Brain microvascular endothelial cell (primary cell): Measurements from ENCODE around the gene MAZ.
"Not testable (repeated sequence)": the region's sequence is repeated elsewhere in the genome, so short reads cannot be mapped to it uniquely, and the experiment has no call there.

Experiments
- DNase-seq: peaks from one replicate; pipeline ENCODE4 v3.0.0-alpha.2; 2020
- H3K27ac ChIP-seq: fragments of 250-450 bp; sonication (Bioruptor Pico); 2 replicates; pipeline ENCODE4 v1.5.1; 2020; ENCODE audit warnings: mild to moderate bottlenecking, moderate library complexity
- H3K27me3 ChIP-seq: fragments of 250-450 bp; sonication (Bioruptor Pico); replicated peaks from 2 replicates; pipeline ENCODE4 v1.5.1; 2020; ENCODE audit warnings: mild to moderate bottlenecking
- H3K36me3 ChIP-seq: fragments of 250-450 bp; sonication (Bioruptor Pico); replicated peaks from 2 replicates; pipeline ENCODE4 v1.5.1; 2020; ENCODE audit warnings: mild to moderate bottlenecking
- H3K4me3 ChIP-seq: 2 replicates; pipeline ENCODE4 v1.5.1; 2011; ENCODE audit warnings: low read depth, mild to moderate bottlenecking, control low read depth, low read length, moderate library complexity
- CTCF ChIP-seq: IDR thresholded peaks from 2 replicates; pipeline ENCODE4 v1.5.1; 2011; ENCODE audit warnings: low read depth, mild to moderate bottlenecking, moderate library complexity, low read length, control low read depth, inconsistent platforms; ENCODE audit errors: missing control alignments
- in situ Hi-C: cut with HindIII; loops from 2 replicates; pipeline ENCODE4 v1.10.0; 2017; ENCODE audit warnings: low sequenced_read_pairs, low pct_ligation_motif_present

The MAZ gene

GRCh38 chr16:29806099-29806579 lies at the start of gene MAZ:
Gene MAZ (plus strand): TSS chr16:29806529. CDS start chr16:29806702, 173 bp downstream.
- in situ Hi-C loops = no loop called here

GRCh38 chr16:29756654-29757053 lies 49.7 kb upstream of the MAZ start:
- Histone ChIP-seq H3K36me3 (no peaks in the 10 kb centered on the region), H3K27ac (no peak overlapping the region), H3K27me3 (no peaks in the 10 kb centered on the region), H3K4me3 (no peak overlapping the region)
- no peak for DNase-seq
- no peak for TF ChIP-seq CTCF
- in situ Hi-C loops = no loop called here

More at GRCh38 chr16:29806099-29806579, at the start of gene MAZ:
- Histone ChIP-seq H3K4me3 (peak within 1 kb of the TSS; percentile 78), H3K27ac (peak within 1 kb of the TSS; percentile 63), H3K36me3 (peaks cover 9% of the 10 kb centered on the region), H3K27me3 (no peaks in the 10 kb centered on the region)
- no peak for TF ChIP-seq CTCF
- DNase-seq = no peak

GRCh38 chr16:29757086-29757485 lies 49.2 kb upstream of the MAZ start:
- in situ Hi-C loops, H3K27me3 ChIP-seq, H3K27ac ChIP-seq, H3K4me3 ChIP-seq, DNase-seq, H3K36me3 ChIP-seq: not testable (repeated sequence)

GRCh38 chr16:29757950-29758466 lies 48.3 kb upstream of the MAZ start:
- Histone ChIP-seq H3K27me3 (no peaks in the 10 kb centered on the region), H3K27ac (no peak overlapping the region), H3K4me3 (no peak overlapping the region), H3K36me3 (no peaks in the 10 kb centered on the region)
- in situ Hi-C loops = no loop called here
- TF ChIP-seq CTCF = peak; percentile 22
- DNase-seq = peak; percentile 28

- in situ Hi-C loops = no loop called here
These were observed 45.6 kb upstream of the MAZ start for GRCh38 chr16:29760567-29761279.

GRCh38 chr16:29761280-29761651 lies 45.1 kb upstream of the MAZ start:
- in situ Hi-C loops, H3K36me3 ChIP-seq, H3K27me3 ChIP-seq, DNase-seq, H3K4me3 ChIP-seq, H3K27ac ChIP-seq: not testable (repeated sequence)

More at GRCh38 chr16:29760567-29761279, 45.6 kb upstream of the MAZ start:
- DNase-seq = no peak
- Histone ChIP-seq H3K27me3 (no peaks in the 10 kb centered on the region), H3K4me3 (no peak overlapping the region), H3K27ac (no peak overlapping the region), H3K36me3 (no peaks in the 10 kb centered on the region)
- TF ChIP-seq CTCF = no peak

GRCh38 chr16:29761882-29762281 lies 44.4 kb upstream of the MAZ start:
- in situ Hi-C loops = no loop called here
- TF ChIP-seq CTCF = no peak
- DNase-seq = no peak
- Histone ChIP-seq H3K27me3 (no peaks in the 10 kb centered on the region), H3K4me3 (no peak overlapping the region), H3K27ac (no peak overlapping the region), H3K36me3 (no peaks in the 10 kb centered on the region)
